K562 (cell line): ENCODE results near the gene CPB1. TPM values are rescaled to one million over a fixed set of nuclear protein-coding genes. Genes with fewer than 3 reads are reported as not detected.

Source experiments
- ATAC-seq: fragments of 200-7000 bp; cut with Tn5 transposase; 3 replicates; pipeline ENCODE4 v1.9.1; 2020; ENCODE audit warnings: moderate library complexity
- BruUV-seq: library from RNA; stranded (reverse); fragments of 400-500 nt; replicated peaks from 2 replicates; lab custom pipeline; 2021; lab: Mats Ljungman, UMichigan
- CTCF ChIA-PET: fragments of 300-600 bp; formaldehyde crosslinking; extraction: SDS; loops from one replicate; lab custom pipeline; 2021; ENCODE audit warnings: low intra/inter-chr PET ratio; lab: Yijun Ruan, JAX
- POLR2A ChIA-PET: fragments of 300-600, 350-650 bp; sonication (Branson Sonifier 250); formaldehyde crosslinking; extraction: SDS; loops from one replicate; lab custom pipeline; 2021; ENCODE audit warnings: antibody characterized with exemption, inconsistent platforms; lab: Yijun Ruan, JAX
- DNase-seq, 4 experiments: peaks; one replicate each; pipeline versions ENCODE4 v3.0.0 to v3.0.0-alpha.2; 2011 to 2018; ENCODE audit warnings: low spot score in 3 of 4, mixed read lengths in 3 of 4; ENCODE audit errors: extremely low read depth in 1 of 4
- FAIRE-seq: peaks from 2 replicates; lab custom pipeline; 2011; peaks lifted over from hg19 to GRCh38; lab: Jason Lieb, UNC
- H2AFZ ChIP-seq: 2 replicates; pipeline ENCODE4 v1.6.0; 2011; ENCODE audit warnings: low read depth, low read length, control low read depth, inconsistent platforms
- H3K27ac ChIP-seq: fragments of 200-600 bp; 3 replicates; pipeline ENCODE4 v1.8.0; 2011; ENCODE audit warnings: low read depth, mild to moderate bottlenecking, control low read depth, inconsistent platforms, low read length, moderate library complexity, mixed read lengths; ENCODE audit errors: extremely low read depth
- H3K27me3 ChIP-seq, 2 experiments: fragments of 300-600 bp in 1 of 2; 2 replicates in 1 of 2; 3 replicates in 1 of 2; pipeline versions ENCODE4 v1.6.0 to v1.8.0; 2011; ENCODE audit warnings: inconsistent platforms in 2 of 2, low read length in 2 of 2, mild to moderate bottlenecking in 1 of 2, mixed read lengths in 1 of 2, moderate library complexity in 1 of 2; ENCODE audit not compliant: control insufficient read depth in 2 of 2, insufficient read depth in 2 of 2
- H3K36me3 ChIP-seq: fragments of 300-600 bp; 3 replicates; pipeline ENCODE4 v1.8.0; 2011; ENCODE audit warnings: mild to moderate bottlenecking, low read length, inconsistent platforms; ENCODE audit not compliant: control insufficient read depth, insufficient read depth
- H3K4me1 ChIP-seq, 2 experiments: fragments of 200-600 bp in 1 of 2; replicated peaks in 1 of 2; 2 replicates in 1 of 2; 3 replicates in 1 of 2; pipeline versions ENCODE4 v1.5.1 to v1.8.0; 2011; ENCODE audit warnings: inconsistent platforms in 2 of 2, low read length in 2 of 2, mild to moderate bottlenecking in 1 of 2, mixed read lengths in 1 of 2, moderate library complexity in 1 of 2; ENCODE audit not compliant: control insufficient read depth in 2 of 2, insufficient read depth in 2 of 2
- H3K4me2 ChIP-seq: 2 replicates; pipeline ENCODE4 v1.6.1; 2011; ENCODE audit warnings: low read length, control low read depth, inconsistent platforms, mixed read lengths; ENCODE audit not compliant: insufficient read depth
- H3K4me3 ChIP-seq: fragments of 200-600 bp; sonication (generic), shearing (Covaris generic); 2 replicates; pipeline ENCODE4 v1.5.1; 2016; ENCODE audit warnings: control low read depth, inconsistent platforms
- H3K79me2 ChIP-seq: fragments of 200-600 bp; 3 replicates; pipeline ENCODE4 v1.8.0; 2011; ENCODE audit warnings: low read length, inconsistent platforms; ENCODE audit not compliant: control insufficient read depth, insufficient read depth
- H3K9ac ChIP-seq, 2 experiments: 2 replicates each; pipeline versions ENCODE4 v1.6.0 to v1.6.1; 2011; ENCODE audit warnings: low read depth in 2 of 2, low read length in 2 of 2, control low read depth in 1 of 2, inconsistent platforms in 1 of 2, mild to moderate bottlenecking in 1 of 2, mixed read lengths in 1 of 2; ENCODE audit not compliant: insufficient read depth in 1 of 2
- H3K9me1 ChIP-seq: one replicate; pipeline ENCODE4 v1.6.0; 2011; ENCODE audit warnings: inconsistent platforms, mild to moderate bottlenecking, low read length, moderate library complexity; ENCODE audit not compliant: control insufficient read depth, insufficient read depth
- H3K9me3 ChIP-seq: replicated peaks from 2 replicates; pipeline ENCODE4 v1.5.1; 2011; ENCODE audit warnings: low read depth, low read length, inconsistent platforms; ENCODE audit not compliant: control insufficient read depth, insufficient read depth
- H4K20me1 ChIP-seq: replicated peaks from 2 replicates; pipeline ENCODE4 v1.6.1; 2011; ENCODE audit warnings: low read length, inconsistent platforms, mixed read lengths; ENCODE audit not compliant: control insufficient read depth, insufficient read depth
- DEAF1 ChIP-seq: fragments of 450-650 bp; formaldehyde crosslinking; IDR thresholded peaks from 2 replicates; pipeline ENCODE4 v1.4.0; 2020; ENCODE audit warnings: mild to moderate bottlenecking, moderate library complexity
- NR2C2 ChIP-seq, 2 experiments: fragments of 200-800 bp in 1 of 2; sonication (Bioruptor generic) in 1 of 2; sonication (generic) in 1 of 2; formaldehyde crosslinking in 1 of 2; IDR thresholded peaks; 2 replicates each; pipeline versions ENCODE4 v1.6.1 to v1.8.0; 2016 to 2022; ENCODE audit warnings: mild to moderate bottlenecking in 1 of 2, missing compliant biosample characterization in 1 of 2, missing genetic modification characterization in 1 of 2, missing genetic modification reagents in 1 of 2
- THRA ChIP-seq: fragments of 450-650 bp; IDR thresholded peaks from 2 replicates; pipeline ENCODE4 v1.6.1; 2017; ENCODE audit warnings: mild to moderate bottlenecking, moderate library complexity
- ZBTB2 ChIP-seq: fragments of 450-650 bp; IDR thresholded peaks from 2 replicates; pipeline ENCODE4 v1.6.1; 2016; ENCODE audit warnings: antibody characterized with exemption
- ZBTB7A ChIP-seq: IDR thresholded peaks from 2 replicates; pipeline ENCODE4 v1.6.1; 2011; ENCODE audit warnings: low read depth, mild to moderate bottlenecking, low read length, moderate library complexity, borderline replicate concordance; ENCODE audit not compliant: control insufficient read depth
- ZNF143 ChIP-seq: sonication (generic); formaldehyde crosslinking; IDR thresholded peaks from 2 replicates; pipeline ENCODE4 v1.9.0; 2022; ENCODE audit warnings: mild to moderate bottlenecking, missing genetic modification reagents
- ZNF408 ChIP-seq: fragments of 250-450 bp; sonication (Bioruptor Pico); IDR thresholded peaks from 2 replicates; pipeline ENCODE4 v1.4.0; 2020; ENCODE audit warnings: low read depth, mild to moderate bottlenecking, moderate library complexity
- WGBS: fragments of 100-300 bp; shearing (Covaris generic); methylation state at CpG from one replicate; pipeline ENCODE4 v1.1.6; 2016; ENCODE audit warnings: low coverage, mixed read lengths; ENCODE audit not compliant: insufficient coverage; ENCODE audit errors: missing lambda C conversion rate; 5-methylcytosine and 5-hydroxymethylcytosine counted together
- in situ Hi-C: fragments of 300-500 bp; cut with MboI; formaldehyde crosslinking; loops from 4 replicates; pipeline ENCODE4 v1.15.0; 2018; ENCODE audit warnings: inconsistent platforms, mixed read lengths
- intact Hi-C: fragments of 100-400 bp; cut with micrococcal nuclease; formaldehyde crosslinking; loops from 2 replicates; pipeline ENCODE4 v1.14.2; 2022
- polyA plus RNA-seq, 8 experiments: library from polyadenylated mRNA; depleted of rRNA in 4 of 8; stranded (reverse) in 5 of 8; unstranded in 3 of 8; fragments of >200 nt; fragmentation: Nextera tagmentation in 2 of 8; fragmentation: Illumina TruSeq in 1 of 8; extraction: Ambion mirVana in 2 of 8; extraction: Trizol in 1 of 8; gene quantifications; 2 replicates each; pipeline versions ENCODE4 v1.2.1 to v1.2.3, GENCODE V29; 2011 to 2014; ENCODE audit warnings: inconsistent platforms in 1 of 8, missing spikeins in 1 of 8
- total RNA-seq, 7 experiments: library from RNA; depleted of rRNA in 6 of 7; stranded (reverse); fragments of >200 nt in 6 of 7; fragmentation: Illumina TruSeq in 2 of 7; extraction: Trizol in 2 of 7; gene quantifications; 2 replicates each; pipeline versions ENCODE4 v1.2.1 to v1.2.3, GENCODE V29; 2011 to 2021; ENCODE audit warnings: low replicate concordance in 1 of 7

Gene CPB1
- total and polyA plus RNA-seq, 9 of the 15 experiments (the other 6 are each of a cell fraction or from before 2014, with no cell fraction given), result 3.7 TPM; not detected in 8

- H3K27ac ChIP-seq, result no peak overlapping the region
- H3K4me1 ChIP-seq, result no peaks in the 10 kb centered on the region
- no peak overlapping the region for H3K4me2 ChIP-seq
- 0% methylated on average over 3 of the region's 3 CpGs for WGBS
- no TSS peak for BruUV-seq
- no peak overlapping the region for H2AFZ ChIP-seq
- CTCF ChIA-PET, result no interaction called here
- ATAC-seq, result no peak
- H3K9me3 ChIP-seq, result no peaks in the 10 kb centered on the region
- TF ChIP-seq ZNF408 (no peak), ZBTB7A (no peak), ZBTB2 (no peak), ZNF143 (no peak)
- H3K27me3 ChIP-seq, result no peaks in the 10 kb centered on the region
- H3K79me2 ChIP-seq, result no peaks in the 10 kb centered on the region
- no peak for DNase-seq
- no peak overlapping the region for H3K4me3 ChIP-seq
- in situ Hi-C loops, result no loop called here
- H3K9me1 ChIP-seq, result no peaks in the 10 kb centered on the region
- H3K36me3 ChIP-seq, result no peaks in the 10 kb centered on the region
- no peaks in the 10 kb centered on the region for H4K20me1 ChIP-seq
- FAIRE-seq, result no peak
- H3K9ac ChIP-seq, result no peak overlapping the region
- intact Hi-C loops, result no loop called here
- POLR2A ChIA-PET, result no interaction called here
These were observed 2.3 kb downstream of the CPB1 start for GRCh38 chr3:148829926-148830325.

- Histone ChIP-seq H3K4me2 (no peak overlapping the region), H4K20me1 (no peaks in the 10 kb centered on the region), H3K27ac (no peak overlapping the region), H3K27me3 (no peaks in the 10 kb centered on the region), H3K9me1 (no peaks in the 10 kb centered on the region), H3K4me1 (no peaks in the 10 kb centered on the region), H3K79me2 (no peaks in the 10 kb centered on the region), H3K9ac (no peak overlapping the region), H3K9me3 (no peaks in the 10 kb centered on the region), H3K4me3 (no peak overlapping the region), H2AFZ (no peak overlapping the region), H3K36me3 (no peaks in the 10 kb centered on the region)
- FAIRE-seq (no peak), DNase-seq (no peak), ATAC-seq (no peak)
- in situ Hi-C loops, result no loop called here
- TF ChIP-seq THRA, result no peak
- TF ChIP-seq NR2C2 (CRISPR knock-in tag; IDR thresholded peaks at IDR 0.05), result no peak
- TF ChIP-seq NR2C2 (tag; IDR thresholded peaks at IDR 0.05), result no peak
- no peak for TF ChIP-seq DEAF1 (CRISPR knock-in tag)
- BruUV-seq, result no TSS peak
- intact Hi-C loops, result no loop called here
- CTCF ChIA-PET, result no interaction called here
- 2% methylated on average over 3 of the region's 3 CpGs for WGBS
- POLR2A ChIA-PET, result no interaction called here
These were observed 5.6 kb downstream of the CPB1 start for GRCh38 chr3:148833223-148833622.
